ENCODE measurements around the gene PALM2AKAP2. TPM values are rescaled to one million over a fixed set of nuclear protein-coding genes. Genes with fewer than 3 reads are reported as not detected.
"Not testable (repeated sequence)": the region's sequence is repeated elsewhere in the genome, so short reads cannot be mapped to it uniquely, and the experiment has no call there.

The PALM2AKAP2 gene
- total and polyA plus RNA-seq, 2 donors (not counting 3 experiments of a cell fraction or from before 2014, with no cell fraction given) = 0.01 TPM; not detected in 1

DNA sequence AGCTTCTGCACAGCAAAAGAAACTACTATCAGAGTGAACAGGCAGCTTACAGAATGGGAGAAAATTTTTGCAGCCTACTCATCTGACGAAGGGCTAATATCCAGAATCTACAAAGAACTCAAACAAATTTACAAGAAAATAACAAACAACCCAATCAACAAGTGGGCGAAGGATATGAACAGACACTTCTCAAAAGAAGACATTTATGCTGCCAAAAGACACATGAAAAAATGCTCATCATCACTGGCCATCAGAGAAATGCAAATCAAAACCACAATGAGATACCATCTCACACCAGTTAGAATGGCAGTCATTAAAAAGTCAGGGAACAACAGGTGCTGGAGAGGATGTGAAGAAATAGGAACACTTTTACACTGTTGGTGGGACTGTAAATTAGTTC lies 45.4 kb downstream of the PALM2AKAP2 start:
- H4K20me1 ChIP-seq (replicated peaks; ENCODE audit: control insufficient read depth, extremely low read depth, insufficient read depth, low read length); H3K9me3 ChIP-seq (replicated peaks; ENCODE audit: control insufficient read depth, insufficient read depth, low read length); H3K4me3 ChIP-seq (replicated peaks in 1 of 3; ENCODE audit: insufficient read depth in 1 of 3, low read depth in 1 of 3, low read length in 3 of 3); BruUV-seq (replicated peaks); dilution Hi-C loops (cut with MboI; ENCODE audit: extremely low pct_ligation_motif_present, low sequenced_read_pairs); FAIRE-seq; H3K9me1 ChIP-seq (replicated peaks; ENCODE audit: control insufficient read depth, extremely low read depth, insufficient read depth, low read length); H3K27ac ChIP-seq (ENCODE audit: insufficient read depth, low read depth, low read length); H3K36me3 ChIP-seq (ENCODE audit: control insufficient read depth in 2 of 2, extremely low read depth in 1 of 2, insufficient read depth in 2 of 2, low read length in 2 of 2); CTCF ChIA-PET; H3K79me2 ChIP-seq (ENCODE audit: control insufficient read depth, insufficient read depth, low read length); POLR2A ChIA-PET; H3K9ac ChIP-seq (replicated peaks; ENCODE audit: extremely low read depth, insufficient read depth, low read length); H2AFZ ChIP-seq (ENCODE audit: low read depth, low read length); H3K27me3 ChIP-seq (ENCODE audit: control insufficient read depth in 2 of 2, insufficient read depth in 2 of 2, low read length in 2 of 2); H3K4me2 ChIP-seq (ENCODE audit: insufficient read depth, low read length); DNase-seq (ENCODE audit: low read depth, low spot score); H3K4me1 ChIP-seq (ENCODE audit: control insufficient read depth, extremely low read depth, insufficient read depth, low read length); intact Hi-C loops (cut with micrococcal nuclease): not testable (repeated sequence)

DNA sequence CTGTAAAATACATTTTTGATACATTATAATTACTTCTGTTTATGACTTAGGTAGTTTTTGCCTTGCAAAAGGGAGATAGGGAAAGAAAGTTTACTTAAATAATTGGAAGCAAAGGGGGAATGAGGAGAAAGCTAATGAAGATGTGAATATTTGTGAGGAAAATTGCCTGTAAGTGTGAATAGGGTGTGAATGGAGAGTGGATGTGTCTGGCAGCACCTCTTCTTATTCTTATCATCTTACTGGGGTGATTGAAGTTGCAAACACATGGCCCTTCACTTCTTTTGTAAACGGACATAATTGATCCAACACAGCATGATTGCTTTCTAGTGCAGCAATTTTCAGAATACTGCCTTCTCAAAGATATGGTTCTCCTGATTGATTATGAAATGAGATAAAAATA lies 46.6 kb downstream of the PALM2AKAP2 start:
- H3K4me1 ChIP-seq (ENCODE audit: control insufficient read depth, extremely low read depth, insufficient read depth, low read length) = no peaks in the 10 kb centered on the region
- no peak overlapping the region for H2AFZ ChIP-seq (ENCODE audit: low read depth, low read length)
- ChIA-PET CTCF (interaction anchor here (2.9 kb wide), 1 partner anchor 9 kb away, joined by 14 read pairs; no protein-coding TSS in a partner anchor), POLR2A (no interaction called here)
- no peaks in the 10 kb centered on the region for H3K9me3 ChIP-seq (replicated peaks; ENCODE audit: control insufficient read depth, insufficient read depth, low read length)
- TF ChIP-seq EZH2 (IDR thresholded peaks at IDR 0.05; ENCODE audit: borderline replicate concordance, low read depth, low read length, severe bottlenecking) = no peak
- no peak for TF ChIP-seq MYC (IDR thresholded peaks at IDR 0.05; ENCODE audit: low read depth, low read length)
- no peak for TF ChIP-seq GATA2 (IDR thresholded peaks at IDR 0.05; ENCODE audit: insufficient read depth, insufficient read length, low read depth, low read length)
- TF ChIP-seq, protein P1, sequence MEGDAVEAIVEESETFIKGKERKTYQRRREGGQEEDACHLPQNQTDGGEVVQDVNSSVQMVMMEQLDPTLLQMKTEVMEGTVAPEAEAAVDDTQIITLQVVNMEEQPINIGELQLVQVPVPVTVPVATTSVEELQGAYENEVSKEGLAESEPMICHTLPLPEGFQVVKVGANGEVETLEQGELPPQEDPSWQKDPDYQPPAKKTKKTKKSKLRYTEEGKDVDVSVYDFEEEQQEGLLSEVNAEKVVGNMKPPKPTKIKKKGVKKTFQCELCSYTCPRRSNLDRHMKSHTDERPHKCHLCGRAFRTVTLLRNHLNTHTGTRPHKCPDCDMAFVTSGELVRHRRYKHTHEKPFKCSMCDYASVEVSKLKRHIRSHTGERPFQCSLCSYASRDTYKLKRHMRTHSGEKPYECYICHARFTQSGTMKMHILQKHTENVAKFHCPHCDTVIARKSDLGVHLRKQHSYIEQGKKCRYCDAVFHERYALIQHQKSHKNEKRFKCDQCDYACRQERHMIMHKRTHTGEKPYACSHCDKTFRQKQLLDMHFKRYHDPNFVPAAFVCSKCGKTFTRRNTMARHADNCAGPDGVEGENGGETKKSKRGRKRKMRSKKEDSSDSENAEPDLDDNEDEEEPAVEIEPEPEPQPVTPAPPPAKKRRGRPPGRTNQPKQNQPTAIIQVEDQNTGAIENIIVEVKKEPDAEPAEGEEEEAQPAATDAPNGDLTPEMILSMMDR (IDR thresholded peaks at IDR 0.05; ENCODE audit: extremely low read depth in 1 of 2, insufficient read depth in 1 of 2, low read depth in 1 of 2, low read length in 2 of 2) = no peak
- no peak for TF ChIP-seq POLR2A (IDR thresholded peaks at IDR 0.05; ENCODE audit: low read depth, low read length)
- no peak for TF ChIP-seq FOS (IDR thresholded peaks at IDR 0.05; ENCODE audit: borderline replicate concordance, insufficient read depth, low read length)
- no peak for TF ChIP-seq POLR2AphosphoS5 (IDR thresholded peaks at IDR 0.05; ENCODE audit: insufficient read depth, low read depth, low read length)
- no peak for TF ChIP-seq JUN (IDR thresholded peaks at IDR 0.05; ENCODE audit: borderline replicate concordance, insufficient read depth, insufficient read length, low read depth)
- TF ChIP-seq, protein P2, sequence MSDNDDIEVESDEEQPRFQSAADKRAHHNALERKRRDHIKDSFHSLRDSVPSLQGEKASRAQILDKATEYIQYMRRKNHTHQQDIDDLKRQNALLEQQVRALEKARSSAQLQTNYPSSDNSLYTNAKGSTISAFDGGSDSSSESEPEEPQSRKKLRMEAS (IDR thresholded peaks at IDR 0.05; ENCODE audit: insufficient read depth, insufficient read length) = no peak
- peaks cover 2 to 4% of the 10 kb centered on the region in 2 experiments for H3K27me3 ChIP-seq (ENCODE audit: control insufficient read depth in 2 of 2, insufficient read depth in 2 of 2, low read length in 2 of 2)
- intact Hi-C loops (cut with micrococcal nuclease) (no loop called here), dilution Hi-C loops (cut with MboI; ENCODE audit: extremely low pct_ligation_motif_present, low sequenced_read_pairs) (no loop called here)
- no peaks in the 10 kb centered on the region for H3K36me3 ChIP-seq (ENCODE audit: control insufficient read depth in 2 of 2, extremely low read depth in 1 of 2, insufficient read depth in 2 of 2, low read length in 2 of 2)
- H3K9me1 ChIP-seq (replicated peaks; ENCODE audit: control insufficient read depth, extremely low read depth, insufficient read depth, low read length) = no peaks in the 10 kb centered on the region
- DNase-seq (ENCODE audit: low read depth, low spot score) = no peak
- no TSS peak for BruUV-seq (replicated peaks)
- no peak overlapping the region for H3K4me3 ChIP-seq (replicated peaks in 1 of 3; ENCODE audit: insufficient read depth in 1 of 3, low read depth in 1 of 3, low read length in 3 of 3)
- H3K27ac ChIP-seq (ENCODE audit: insufficient read depth, low read depth, low read length) = no peak overlapping the region
- H4K20me1 ChIP-seq (replicated peaks; ENCODE audit: control insufficient read depth, extremely low read depth, insufficient read depth, low read length) = no peaks in the 10 kb centered on the region
- H3K9ac ChIP-seq (replicated peaks; ENCODE audit: extremely low read depth, insufficient read depth, low read length) = no peak overlapping the region
- H3K4me2 ChIP-seq (ENCODE audit: insufficient read depth, low read length) = no peak overlapping the region
- no peaks in the 10 kb centered on the region for H3K79me2 ChIP-seq (ENCODE audit: control insufficient read depth, insufficient read depth, low read length)
- FAIRE-seq = no peak
